Right atrium auricular region (tissue), 2 donors: ENCODE measurements around the gene TTC24. TPM values are rescaled to one million over a fixed set of nuclear protein-coding genes. Genes with fewer than 3 reads are reported as not detected.

Experiments used
- DNase-seq: peaks from one replicate; pipeline ENCODE4 v3.0.0-alpha.2; 2019; ENCODE audit warnings: low spot score
- H3K27ac ChIP-seq, 2 donors: fragments of 200-600 bp; sonication (generic); 1 replicate in 1 of 2; 2 replicates in 1 of 2; pipeline ENCODE4 v1.5.1; 2016 to 2019
- H3K27me3 ChIP-seq, 2 donors: fragments of 200-600 bp; sonication (generic); one replicate each; pipeline versions ENCODE4 v1.5.1 to v1.6.0; 2017 to 2019
- H3K36me3 ChIP-seq: fragments of 200-600 bp; sonication (generic); one replicate; pipeline ENCODE4 v1.5.1; 2016
- H3K4me1 ChIP-seq, 2 donors: fragments of 200-600 bp; sonication (generic); one replicate each; pipeline versions ENCODE4 v1.5.1 to v1.6.0; 2017 to 2019
- H3K4me3 ChIP-seq, 2 donors: fragments of 200-600 bp; sonication (generic); 1 replicate in 1 of 2; 2 replicates in 1 of 2; pipeline ENCODE4 v1.5.1; 2017 to 2019; ENCODE audit warnings: mild to moderate bottlenecking in 1 of 2, moderate library complexity in 1 of 2
- H3K9me3 ChIP-seq, 2 donors: fragments of 200-600 bp; sonication (generic); one replicate each; pipeline ENCODE4 v1.5.1; 2019
- total RNA-seq, 2 donors: library from RNA; depleted of rRNA; stranded (reverse); fragments of >200 nt; gene quantifications; one replicate each; pipeline ENCODE4 v1.1.0, GENCODE V29; 2016
- TF ChIP-seq, protein P1 (sequence below), 2 donors: fragments of 200-600 bp; sonication (generic); IDR thresholded peaks; one replicate each; pipeline ENCODE4 v1.5.1; 2019; ENCODE audit warnings: antibody characterized with exemption in 2 of 2

The TTC24 gene
- total RNA-seq = not detected

GRCh38 chr1:156579472-156579871 is at the start of gene TTC24:
TTC24 (plus strand) TSS chr1:156579723; CDS start chr1:156581365, 1,642 bp downstream.
- H3K27ac ChIP-seq = no peak within 1 kb of the TSS
- no peaks in the 10 kb centered on the region for H3K9me3 ChIP-seq
- no peak for DNase-seq
- no peaks in the 10 kb centered on the region for H3K36me3 ChIP-seq
- H3K27me3 ChIP-seq = no peaks in the 10 kb centered on the region
- no peak within 1 kb of the TSS for H3K4me3 ChIP-seq
- TF ChIP-seq, protein P1, sequence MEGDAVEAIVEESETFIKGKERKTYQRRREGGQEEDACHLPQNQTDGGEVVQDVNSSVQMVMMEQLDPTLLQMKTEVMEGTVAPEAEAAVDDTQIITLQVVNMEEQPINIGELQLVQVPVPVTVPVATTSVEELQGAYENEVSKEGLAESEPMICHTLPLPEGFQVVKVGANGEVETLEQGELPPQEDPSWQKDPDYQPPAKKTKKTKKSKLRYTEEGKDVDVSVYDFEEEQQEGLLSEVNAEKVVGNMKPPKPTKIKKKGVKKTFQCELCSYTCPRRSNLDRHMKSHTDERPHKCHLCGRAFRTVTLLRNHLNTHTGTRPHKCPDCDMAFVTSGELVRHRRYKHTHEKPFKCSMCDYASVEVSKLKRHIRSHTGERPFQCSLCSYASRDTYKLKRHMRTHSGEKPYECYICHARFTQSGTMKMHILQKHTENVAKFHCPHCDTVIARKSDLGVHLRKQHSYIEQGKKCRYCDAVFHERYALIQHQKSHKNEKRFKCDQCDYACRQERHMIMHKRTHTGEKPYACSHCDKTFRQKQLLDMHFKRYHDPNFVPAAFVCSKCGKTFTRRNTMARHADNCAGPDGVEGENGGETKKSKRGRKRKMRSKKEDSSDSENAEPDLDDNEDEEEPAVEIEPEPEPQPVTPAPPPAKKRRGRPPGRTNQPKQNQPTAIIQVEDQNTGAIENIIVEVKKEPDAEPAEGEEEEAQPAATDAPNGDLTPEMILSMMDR (IDR thresholded peaks at IDR 0.05) = no peak
- peaks cover 0 to 6% of the 10 kb centered on the region in 2 donors for H3K4me1 ChIP-seq

DNA sequence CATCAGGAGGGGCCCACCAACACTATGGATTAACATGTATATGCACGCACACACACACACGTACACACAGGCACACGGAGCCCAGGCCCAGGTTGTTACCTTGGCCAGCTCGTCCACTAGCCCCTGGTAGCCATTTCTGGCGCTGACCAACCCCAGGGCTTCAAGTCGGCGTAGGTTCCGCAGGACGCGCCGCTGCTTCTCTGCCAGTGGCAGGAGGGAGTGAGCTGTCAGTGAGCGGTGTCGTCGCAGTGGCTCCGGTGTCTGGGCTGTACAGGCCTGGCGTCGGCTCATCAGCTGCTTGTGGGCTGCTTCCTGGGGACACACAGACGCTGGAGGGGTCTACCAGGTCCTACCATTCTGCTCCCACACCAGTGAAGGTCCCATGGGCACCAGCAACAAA is 49.5 kb upstream of the TTC24 start:
- Histone ChIP-seq H3K4me1 (peaks cover 0 to 4% of the 10 kb centered on the region in 2 donors), H3K36me3 (no peaks in the 10 kb centered on the region), H3K27me3 (no peaks in the 10 kb centered on the region), H3K4me3 (no peak overlapping the region), H3K9me3 (no peaks in the 10 kb centered on the region), H3K27ac (no peak overlapping the region)
- no peak for DNase-seq
- TF ChIP-seq, protein P1 (IDR thresholded peaks at IDR 0.05) = no peak

DNA sequence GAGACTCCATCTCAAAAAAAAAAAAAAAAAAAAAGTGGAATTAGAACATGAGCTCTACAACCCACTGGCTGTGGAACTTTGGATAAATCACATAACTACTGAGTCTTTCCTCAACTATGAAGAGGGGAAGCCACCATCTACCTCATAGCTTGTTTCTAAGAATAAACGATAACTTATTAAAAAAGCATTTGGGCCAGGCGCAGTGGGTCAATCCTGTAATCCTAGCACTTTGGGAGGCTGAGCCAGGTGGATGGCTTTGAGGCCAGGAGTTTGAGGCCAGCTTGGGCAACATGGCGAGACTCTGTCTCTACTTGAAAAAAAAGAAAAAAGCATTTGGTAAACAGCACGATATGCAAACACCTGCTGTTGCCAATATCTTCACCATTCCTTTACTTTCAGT is 47.1 kb upstream of the TTC24 start:
- no peak for DNase-seq
- TF ChIP-seq, protein P1 (IDR thresholded peaks at IDR 0.05) = no peak
- Histone ChIP-seq H3K4me3 (no peak overlapping the region), H3K36me3 (no peaks in the 10 kb centered on the region), H3K4me1 (no peaks in the 10 kb centered on the region), H3K27ac (no peak overlapping the region), H3K27me3 (no peaks in the 10 kb centered on the region), H3K9me3 (no peaks in the 10 kb centered on the region)

DNA sequence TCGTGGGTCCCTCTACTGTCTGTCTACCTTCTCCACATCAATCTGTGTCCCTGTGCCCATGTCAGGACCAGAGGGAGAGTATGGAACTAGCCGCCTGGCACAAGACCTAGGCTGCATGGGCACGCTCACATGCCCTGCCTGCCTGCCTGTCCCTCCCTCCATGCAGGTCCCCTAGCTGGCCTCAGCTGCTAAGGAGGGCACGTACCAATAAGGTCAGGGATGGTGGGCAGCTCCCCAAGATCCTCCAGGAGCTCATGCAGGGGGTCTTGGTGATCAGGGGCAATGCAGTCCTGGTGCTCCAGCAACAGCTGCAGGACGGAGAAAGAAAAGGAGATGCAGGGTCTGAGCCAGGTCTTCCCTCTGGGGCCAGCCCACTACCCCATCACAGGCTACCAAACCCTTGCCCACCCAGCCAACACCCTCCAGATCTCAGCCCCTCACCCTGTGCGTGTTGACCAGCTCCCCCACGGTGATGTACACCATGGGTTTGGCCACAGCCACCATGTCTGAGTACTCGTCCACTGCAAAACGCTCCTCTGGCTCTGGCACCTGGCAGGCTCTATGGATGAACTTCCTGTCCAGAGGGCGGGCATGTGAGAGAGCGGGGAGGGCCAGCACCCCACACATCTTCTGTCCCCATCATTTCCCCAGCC is 45.8 kb upstream of the TTC24 start:
- Histone ChIP-seq H3K36me3 (no peaks in the 10 kb centered on the region), H3K9me3 (no peaks in the 10 kb centered on the region), H3K4me1 (no peaks in the 10 kb centered on the region), H3K4me3 (no peak overlapping the region), H3K27me3 (no peaks in the 10 kb centered on the region), H3K27ac (no peak overlapping the region)
- no peak for DNase-seq
- TF ChIP-seq, protein P1 (IDR thresholded peaks at IDR 0.05) = no peak

DNA sequence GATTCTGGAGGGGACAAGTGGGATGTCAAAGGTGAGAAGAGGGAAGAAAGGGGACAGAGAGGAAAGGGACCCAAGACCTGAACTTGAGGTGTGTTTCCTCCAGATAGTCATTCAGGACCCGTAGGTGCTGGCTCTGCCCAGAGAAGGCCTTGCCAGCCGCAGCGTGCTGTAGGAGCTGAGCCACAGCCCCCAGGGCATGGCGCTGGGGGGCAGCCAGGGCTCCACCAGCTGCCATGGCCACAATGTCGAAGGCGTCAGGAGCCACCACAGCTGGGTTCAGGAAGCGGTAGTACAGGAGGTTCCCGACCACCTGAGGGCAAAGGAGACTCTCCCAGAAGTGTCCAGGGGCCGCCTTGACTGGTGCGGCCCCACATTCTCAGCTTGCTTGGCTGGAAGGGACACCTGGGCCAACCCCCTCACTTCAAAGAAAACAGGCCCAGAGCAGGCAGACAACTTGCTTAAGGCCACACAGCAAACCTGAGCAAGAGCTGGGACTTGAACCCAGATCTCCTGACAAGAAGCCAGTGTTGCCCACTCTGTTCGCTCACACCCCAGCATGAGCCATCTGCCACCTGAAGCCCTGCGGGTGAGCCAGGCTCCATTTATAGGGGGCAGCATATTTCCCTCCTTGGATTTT is 45.0 kb upstream of the TTC24 start:
- no peaks in the 10 kb centered on the region for H3K9me3 ChIP-seq
- H3K27me3 ChIP-seq = no peaks in the 10 kb centered on the region
- no peak overlapping the region for H3K27ac ChIP-seq
- no peaks in the 10 kb centered on the region for H3K36me3 ChIP-seq
- H3K4me3 ChIP-seq = no peak overlapping the region
- DNase-seq = no peak
- H3K4me1 ChIP-seq = no peaks in the 10 kb centered on the region
- TF ChIP-seq, protein P1 (IDR thresholded peaks at IDR 0.05) = no peak
